WI38 (cell line): ENCODE measurements around the gene PLXNB2.

Source experiments
- H3K4me3 ChIP-seq: 2 replicates; pipeline ENCODE4 v1.5.1; 2011; ENCODE audit warnings: low read depth, mild to moderate bottlenecking, control low read depth, low read length
- CTCF ChIP-seq: IDR thresholded peaks from 2 replicates; pipeline ENCODE4 v1.5.1; 2012; ENCODE audit warnings: low read depth, mild to moderate bottlenecking, control low read depth, low read length

PLXNB2 gene

GRCh38 chr22:50269970-50270665, 37.3 kb downstream of the PLXNB2 start, which contains the start of gene MAPK11:
Gene MAPK11 (minus strand): TSS chr22:50270380. CDS start chr22:50270292, 88 bp downstream.
- H3K4me3 ChIP-seq, result peak within 1 kb of the TSS; percentile 59
- TF ChIP-seq CTCF, result no peak

GRCh38 chr22:50269573-50269969, 37.9 kb downstream of the PLXNB2 start:
- no peak for TF ChIP-seq CTCF
- peak overlapping the region; percentile 59 for H3K4me3 ChIP-seq

- H3K4me3 ChIP-seq, result no peak overlapping the region
- no peak for TF ChIP-seq CTCF
Measured at GRCh38 chr22:50268655-50269113, 38.8 kb downstream of the PLXNB2 start.

- H3K4me3 ChIP-seq, result peak overlapping the region; percentile 35
- no peak for TF ChIP-seq CTCF
Measured at GRCh38 chr22:50267591-50268390, 39.7 kb downstream of the PLXNB2 start.

GRCh38 chr22:50266994-50267393, 40.5 kb downstream of the PLXNB2 start:
- H3K4me3 ChIP-seq, result no peak overlapping the region
- no peak for TF ChIP-seq CTCF

GRCh38 chr22:50264946-50265669, 42.3 kb downstream of the PLXNB2 start:
- no peak for TF ChIP-seq CTCF
- H3K4me3 ChIP-seq, result no peak overlapping the region
